K562 (cell line): ENCODE measurements around the gene GRB2. TPM values are rescaled to one million over a fixed set of nuclear protein-coding genes. Genes with fewer than 3 reads are reported as not detected.

Source experiments
- ATAC-seq: fragments of 200-7000 bp; cut with Tn5 transposase; 3 replicates; pipeline ENCODE4 v1.9.1; 2020; ENCODE audit warnings: moderate library complexity
- BruUV-seq: library from RNA; stranded (reverse); fragments of 400-500 nt; replicated peaks from 2 replicates; lab custom pipeline; 2021; lab: Mats Ljungman, UMichigan
- CTCF ChIA-PET: fragments of 300-600 bp; formaldehyde crosslinking; extraction: SDS; loops from one replicate; lab custom pipeline; 2021; ENCODE audit warnings: low intra/inter-chr PET ratio; lab: Yijun Ruan, JAX
- POLR2A ChIA-PET: fragments of 300-600, 350-650 bp; sonication (Branson Sonifier 250); formaldehyde crosslinking; extraction: SDS; loops from one replicate; lab custom pipeline; 2021; ENCODE audit warnings: antibody characterized with exemption, inconsistent platforms; lab: Yijun Ruan, JAX
- DNase-seq, 4 experiments: peaks; one replicate each; pipeline versions ENCODE4 v3.0.0 to v3.0.0-alpha.2; 2011 to 2018; ENCODE audit warnings: low spot score in 3 of 4, mixed read lengths in 3 of 4; ENCODE audit errors: extremely low read depth in 1 of 4
- FAIRE-seq: peaks from 2 replicates; lab custom pipeline; 2011; peaks lifted over from hg19 to GRCh38; lab: Jason Lieb, UNC
- H2AFZ ChIP-seq: 2 replicates; pipeline ENCODE4 v1.6.0; 2011; ENCODE audit warnings: low read depth, low read length, control low read depth, inconsistent platforms
- H3K27ac ChIP-seq: fragments of 200-600 bp; 3 replicates; pipeline ENCODE4 v1.8.0; 2011; ENCODE audit warnings: low read depth, mild to moderate bottlenecking, control low read depth, inconsistent platforms, low read length, moderate library complexity, mixed read lengths; ENCODE audit errors: extremely low read depth
- H3K27me3 ChIP-seq, 2 experiments: fragments of 300-600 bp in 1 of 2; 2 replicates in 1 of 2; 3 replicates in 1 of 2; pipeline versions ENCODE4 v1.6.0 to v1.8.0; 2011; ENCODE audit warnings: inconsistent platforms in 2 of 2, low read length in 2 of 2, mild to moderate bottlenecking in 1 of 2, mixed read lengths in 1 of 2, moderate library complexity in 1 of 2; ENCODE audit not compliant: control insufficient read depth in 2 of 2, insufficient read depth in 2 of 2
- H3K36me3 ChIP-seq: fragments of 300-600 bp; 3 replicates; pipeline ENCODE4 v1.8.0; 2011; ENCODE audit warnings: mild to moderate bottlenecking, low read length, inconsistent platforms; ENCODE audit not compliant: control insufficient read depth, insufficient read depth
- H3K4me1 ChIP-seq, 2 experiments: fragments of 200-600 bp in 1 of 2; replicated peaks in 1 of 2; 2 replicates in 1 of 2; 3 replicates in 1 of 2; pipeline versions ENCODE4 v1.5.1 to v1.8.0; 2011; ENCODE audit warnings: inconsistent platforms in 2 of 2, low read length in 2 of 2, mild to moderate bottlenecking in 1 of 2, mixed read lengths in 1 of 2, moderate library complexity in 1 of 2; ENCODE audit not compliant: control insufficient read depth in 2 of 2, insufficient read depth in 2 of 2
- H3K4me2 ChIP-seq: 2 replicates; pipeline ENCODE4 v1.6.1; 2011; ENCODE audit warnings: low read length, control low read depth, inconsistent platforms, mixed read lengths; ENCODE audit not compliant: insufficient read depth
- H3K4me3 ChIP-seq: fragments of 200-600 bp; sonication (generic), shearing (Covaris generic); 2 replicates; pipeline ENCODE4 v1.5.1; 2016; ENCODE audit warnings: control low read depth, inconsistent platforms
- H3K79me2 ChIP-seq: fragments of 200-600 bp; 3 replicates; pipeline ENCODE4 v1.8.0; 2011; ENCODE audit warnings: low read length, inconsistent platforms; ENCODE audit not compliant: control insufficient read depth, insufficient read depth
- H3K9ac ChIP-seq, 2 experiments: 2 replicates each; pipeline versions ENCODE4 v1.6.0 to v1.6.1; 2011; ENCODE audit warnings: low read depth in 2 of 2, low read length in 2 of 2, control low read depth in 1 of 2, inconsistent platforms in 1 of 2, mild to moderate bottlenecking in 1 of 2, mixed read lengths in 1 of 2; ENCODE audit not compliant: insufficient read depth in 1 of 2
- H3K9me1 ChIP-seq: one replicate; pipeline ENCODE4 v1.6.0; 2011; ENCODE audit warnings: inconsistent platforms, mild to moderate bottlenecking, low read length, moderate library complexity; ENCODE audit not compliant: control insufficient read depth, insufficient read depth
- H3K9me3 ChIP-seq: replicated peaks from 2 replicates; pipeline ENCODE4 v1.5.1; 2011; ENCODE audit warnings: low read depth, low read length, inconsistent platforms; ENCODE audit not compliant: control insufficient read depth, insufficient read depth
- H4K20me1 ChIP-seq: replicated peaks from 2 replicates; pipeline ENCODE4 v1.6.1; 2011; ENCODE audit warnings: low read length, inconsistent platforms, mixed read lengths; ENCODE audit not compliant: control insufficient read depth, insufficient read depth
- CEBPB ChIP-seq: fragments of 450-650 bp; IDR thresholded peaks from 2 replicates; pipeline ENCODE4 v1.6.1; 2016; ENCODE audit warnings: missing genetic modification characterization, missing compliant biosample characterization
- CHD2 ChIP-seq: IDR thresholded peaks from 2 replicates; pipeline ENCODE4 v1.6.1; 2011; ENCODE audit warnings: low read depth, low read length
- FOXP1 ChIP-seq: sonication (generic); formaldehyde crosslinking; IDR thresholded peaks from 2 replicates; pipeline ENCODE4 v1.8.0; 2022; ENCODE audit warnings: mild to moderate bottlenecking, missing genetic modification reagents
- HMG20A ChIP-seq: fragments of 450-650 bp; formaldehyde crosslinking; conservative IDR thresholded peaks from 2 replicates; pipeline ENCODE4 v1.4.0; 2020; ENCODE audit warnings: mild to moderate bottlenecking, mixed read lengths
- MAFF ChIP-seq: IDR thresholded peaks from 2 replicates; pipeline ENCODE4 v1.6.1; 2012; ENCODE audit warnings: low read length, improper control_type of control experiment
- WGBS: fragments of 100-300 bp; shearing (Covaris generic); methylation state at CpG from one replicate; pipeline ENCODE4 v1.1.6; 2016; ENCODE audit warnings: low coverage, mixed read lengths; ENCODE audit not compliant: insufficient coverage; ENCODE audit errors: missing lambda C conversion rate; 5-methylcytosine and 5-hydroxymethylcytosine counted together
- in situ Hi-C: fragments of 300-500 bp; cut with MboI; formaldehyde crosslinking; loops from 4 replicates; pipeline ENCODE4 v1.15.0; 2018; ENCODE audit warnings: inconsistent platforms, mixed read lengths
- intact Hi-C: fragments of 100-400 bp; cut with micrococcal nuclease; formaldehyde crosslinking; loops from 2 replicates; pipeline ENCODE4 v1.14.2; 2022
- polyA plus RNA-seq, 8 experiments: library from polyadenylated mRNA; depleted of rRNA in 4 of 8; stranded (reverse) in 5 of 8; unstranded in 3 of 8; fragments of >200 nt; fragmentation: Nextera tagmentation in 2 of 8; fragmentation: Illumina TruSeq in 1 of 8; extraction: Ambion mirVana in 2 of 8; extraction: Trizol in 1 of 8; gene quantifications; 2 replicates each; pipeline versions ENCODE4 v1.2.1 to v1.2.3, GENCODE V29; 2011 to 2014; ENCODE audit warnings: inconsistent platforms in 1 of 8, missing spikeins in 1 of 8
- total RNA-seq, 7 experiments: library from RNA; depleted of rRNA in 6 of 7; stranded (reverse); fragments of >200 nt in 6 of 7; fragmentation: Illumina TruSeq in 2 of 7; extraction: Trizol in 2 of 7; gene quantifications; 2 replicates each; pipeline versions ENCODE4 v1.2.1 to v1.2.3, GENCODE V29; 2011 to 2021; ENCODE audit warnings: low replicate concordance in 1 of 7
- TF ChIP-seq, protein P1 (sequence below): fragments of 450-650 bp; conservative IDR thresholded peaks from 2 replicates; pipeline ENCODE4 v1.6.1; 2016; ENCODE audit warnings: missing genetic modification characterization, low read depth, mild to moderate bottlenecking, control low read depth, missing compliant biosample characterization
- TF ChIP-seq, protein P2 (sequence below): sonication (generic); formaldehyde crosslinking; IDR thresholded peaks from 2 replicates; pipeline ENCODE4 v1.8.1; 2023; ENCODE audit warnings: mild to moderate bottlenecking, missing genetic modification reagents
- TF ChIP-seq, protein P3 (sequence below): IDR thresholded peaks from 2 replicates; pipeline ENCODE4 v1.6.1; 2011; ENCODE audit not compliant: insufficient read length; ENCODE audit errors: extremely low read depth
- TF ChIP-seq, protein P4 (sequence below): fragments of 450-650 bp; IDR thresholded peaks from 2 replicates; pipeline ENCODE4 v1.6.1; 2016; ENCODE audit warnings: missing biosample characterization, missing genetic modification characterization

GRB2 gene
- total and polyA plus RNA-seq, 9 of the 15 experiments (the other 6 are each of a cell fraction or from before 2014, with no cell fraction given), result 57.2 to 136 (median 84.8) TPM

DNA sequence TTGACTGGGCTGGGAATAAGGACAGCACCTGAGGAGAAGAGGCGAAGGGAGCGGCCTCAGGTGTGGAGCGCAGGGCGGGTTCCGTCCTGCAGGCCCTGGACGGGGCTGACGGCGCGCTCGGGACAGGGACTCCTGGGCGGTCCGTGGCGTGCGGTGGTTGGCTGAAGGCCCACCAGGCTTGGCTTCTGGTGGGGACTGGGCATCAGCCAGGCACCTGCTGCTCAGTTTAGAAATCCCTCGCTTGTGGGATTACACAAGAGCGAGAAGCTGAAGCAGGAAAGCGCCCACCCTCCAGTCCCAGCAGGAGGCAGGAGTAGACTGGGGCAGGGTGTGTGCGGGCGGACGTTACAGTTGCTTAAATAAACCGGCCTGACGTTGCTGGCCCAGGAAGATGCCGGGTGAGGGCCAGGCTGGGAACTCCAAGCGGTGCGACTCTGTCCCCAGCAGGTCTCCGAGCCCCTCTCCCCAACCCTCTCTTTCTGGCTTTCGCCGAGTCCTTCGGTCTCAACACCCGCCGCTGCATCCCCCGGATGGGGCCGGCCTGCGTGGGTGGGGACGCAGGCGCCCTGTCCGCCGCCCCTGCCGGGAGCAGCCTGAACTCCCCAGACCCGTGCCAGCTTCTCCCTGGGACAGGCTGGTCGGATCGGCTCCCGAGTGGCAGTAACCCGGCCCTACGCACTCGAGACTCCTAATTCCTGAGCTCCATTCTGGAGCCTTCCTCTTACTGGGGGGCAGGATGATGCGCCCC, 135.1 kb downstream of the GRB2 start (continued):
- TF ChIP-seq, protein P1, sequence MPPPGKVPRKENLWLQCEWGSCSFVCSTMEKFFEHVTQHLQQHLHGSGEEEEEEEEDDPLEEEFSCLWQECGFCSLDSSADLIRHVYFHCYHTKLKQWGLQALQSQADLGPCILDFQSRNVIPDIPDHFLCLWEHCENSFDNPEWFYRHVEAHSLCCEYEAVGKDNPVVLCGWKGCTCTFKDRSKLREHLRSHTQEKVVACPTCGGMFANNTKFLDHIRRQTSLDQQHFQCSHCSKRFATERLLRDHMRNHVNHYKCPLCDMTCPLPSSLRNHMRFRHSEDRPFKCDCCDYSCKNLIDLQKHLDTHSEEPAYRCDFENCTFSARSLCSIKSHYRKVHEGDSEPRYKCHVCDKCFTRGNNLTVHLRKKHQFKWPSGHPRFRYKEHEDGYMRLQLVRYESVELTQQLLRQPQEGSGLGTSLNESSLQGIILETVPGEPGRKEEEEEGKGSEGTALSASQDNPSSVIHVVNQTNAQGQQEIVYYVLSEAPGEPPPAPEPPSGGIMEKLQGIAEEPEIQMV (tag), result peak; percentile 93
- TF ChIP-seq, all 486 proteins: peak for 65

DNA sequence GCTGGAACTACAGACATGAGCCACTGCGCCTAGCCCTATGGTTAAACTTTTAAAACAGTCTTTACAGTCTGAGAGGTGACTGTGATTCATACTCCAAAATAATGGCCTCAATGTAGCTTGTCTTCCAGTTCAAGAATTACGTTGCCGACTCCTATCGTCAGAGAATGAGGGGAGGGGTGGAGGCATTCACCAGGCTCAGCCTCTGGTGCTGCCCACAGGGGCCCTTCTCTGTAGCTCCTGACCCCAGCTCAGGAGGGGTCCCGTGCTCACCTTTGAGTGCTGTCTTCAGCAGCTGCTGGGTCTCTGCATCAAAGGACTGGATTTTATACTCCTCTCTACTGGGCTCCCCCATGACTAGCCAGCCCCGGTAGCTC, 135.6 kb downstream of the GRB2 start:
- BruUV-seq, result no TSS peak
- FAIRE-seq (peak; percentile 66), ATAC-seq (no peak), DNase-seq (peak in 1 of 4 experiments; percentile 12)
- H3K27ac ChIP-seq, result peak overlapping the region; percentile 96; the same call in 2 of the 3 replicates
- H2AFZ ChIP-seq, result peak overlapping the region; percentile 97
- peaks cover 52% of the 10 kb centered on the region; the same call in 2 of the 3 replicates for H3K36me3 ChIP-seq
- H4K20me1 ChIP-seq, result no peaks in the 10 kb centered on the region
- no peaks in the 10 kb centered on the region for H3K9me1 ChIP-seq
- H3K9ac ChIP-seq, result peak overlapping the region; percentile 95; a peak in 3 of 4 replicates
- intact Hi-C loops (loop anchor here (2.0 kb wide), 1 partner anchor 19 kb away; the partner anchor contains the start of gene SLC25A19), in situ Hi-C loops (loop anchor here (10.0 kb wide), 1 partner anchor 145 kb away; no protein-coding TSS in a partner anchor)
- H3K4me3 ChIP-seq, result peak overlapping the region; percentile 97
- no peaks in the 10 kb centered on the region for H3K27me3 ChIP-seq
- H3K4me2 ChIP-seq, result peak overlapping the region; percentile 89
- 33% methylated on average over 6 of the region's 6 CpGs for WGBS
- H3K79me2 ChIP-seq, result peaks cover 35% of the 10 kb centered on the region
- ChIA-PET POLR2A (interaction anchor here (0.6 to 6.8 kb wide), 14 partner anchors 7 to 568 kb away, joined by 3 to 43 read pairs (median 6); partner anchors contain the start of genes GGA3, GRB2, MRPS7 and NUP85), CTCF (interaction anchor here (0.6 to 2.5 kb wide), 2 partner anchors 29 to 163 kb away, joined by 3 to 13 read pairs; no protein-coding TSS in a partner anchor)
- H3K9me3 ChIP-seq, result no peaks in the 10 kb centered on the region
- H3K4me1 ChIP-seq, result peaks cover 30 to 62% of the 10 kb centered on the region in 2 experiments; a peak in 4 of 5 replicates
- TF ChIP-seq, protein P2, sequence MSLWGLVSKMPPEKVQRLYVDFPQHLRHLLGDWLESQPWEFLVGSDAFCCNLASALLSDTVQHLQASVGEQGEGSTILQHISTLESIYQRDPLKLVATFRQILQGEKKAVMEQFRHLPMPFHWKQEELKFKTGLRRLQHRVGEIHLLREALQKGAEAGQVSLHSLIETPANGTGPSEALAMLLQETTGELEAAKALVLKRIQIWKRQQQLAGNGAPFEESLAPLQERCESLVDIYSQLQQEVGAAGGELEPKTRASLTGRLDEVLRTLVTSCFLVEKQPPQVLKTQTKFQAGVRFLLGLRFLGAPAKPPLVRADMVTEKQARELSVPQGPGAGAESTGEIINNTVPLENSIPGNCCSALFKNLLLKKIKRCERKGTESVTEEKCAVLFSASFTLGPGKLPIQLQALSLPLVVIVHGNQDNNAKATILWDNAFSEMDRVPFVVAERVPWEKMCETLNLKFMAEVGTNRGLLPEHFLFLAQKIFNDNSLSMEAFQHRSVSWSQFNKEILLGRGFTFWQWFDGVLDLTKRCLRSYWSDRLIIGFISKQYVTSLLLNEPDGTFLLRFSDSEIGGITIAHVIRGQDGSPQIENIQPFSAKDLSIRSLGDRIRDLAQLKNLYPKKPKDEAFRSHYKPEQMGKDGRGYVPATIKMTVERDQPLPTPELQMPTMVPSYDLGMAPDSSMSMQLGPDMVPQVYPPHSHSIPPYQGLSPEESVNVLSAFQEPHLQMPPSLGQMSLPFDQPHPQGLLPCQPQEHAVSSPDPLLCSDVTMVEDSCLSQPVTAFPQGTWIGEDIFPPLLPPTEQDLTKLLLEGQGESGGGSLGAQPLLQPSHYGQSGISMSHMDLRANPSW (CRISPR knock-in tag), result no peak
- TF ChIP-seq CHD2 (no peak), FOXP1 (CRISPR knock-in tag) (no peak), CEBPB (tag) (no peak), HMG20A (no peak), MAFF (no peak)
- TF ChIP-seq, protein P3, sequence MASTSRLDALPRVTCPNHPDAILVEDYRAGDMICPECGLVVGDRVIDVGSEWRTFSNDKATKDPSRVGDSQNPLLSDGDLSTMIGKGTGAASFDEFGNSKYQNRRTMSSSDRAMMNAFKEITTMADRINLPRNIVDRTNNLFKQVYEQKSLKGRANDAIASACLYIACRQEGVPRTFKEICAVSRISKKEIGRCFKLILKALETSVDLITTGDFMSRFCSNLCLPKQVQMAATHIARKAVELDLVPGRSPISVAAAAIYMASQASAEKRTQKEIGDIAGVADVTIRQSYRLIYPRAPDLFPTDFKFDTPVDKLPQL, result no peak
- TF ChIP-seq, protein P4, sequence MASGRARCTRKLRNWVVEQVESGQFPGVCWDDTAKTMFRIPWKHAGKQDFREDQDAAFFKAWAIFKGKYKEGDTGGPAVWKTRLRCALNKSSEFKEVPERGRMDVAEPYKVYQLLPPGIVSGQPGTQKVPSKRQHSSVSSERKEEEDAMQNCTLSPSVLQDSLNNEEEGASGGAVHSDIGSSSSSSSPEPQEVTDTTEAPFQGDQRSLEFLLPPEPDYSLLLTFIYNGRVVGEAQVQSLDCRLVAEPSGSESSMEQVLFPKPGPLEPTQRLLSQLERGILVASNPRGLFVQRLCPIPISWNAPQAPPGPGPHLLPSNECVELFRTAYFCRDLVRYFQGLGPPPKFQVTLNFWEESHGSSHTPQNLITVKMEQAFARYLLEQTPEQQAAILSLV (tag), result no peak
